ENCODE measurements around the gene MKNK2.

GRCh38 chr19:2089727-2090053 lies 38.6 kb upstream of the MKNK2 start:
- TF ChIP-seq CTCF (IDR thresholded peaks at IDR 0.05) (no peak), POLR2A (IDR thresholded peaks at IDR 0.05) (no peak)

Measured in right lobe of liver (tissue), 4 donors.